Measurements from ENCODE around the gene FLYWCH1. TPM values are rescaled to one million over a fixed set of nuclear protein-coding genes. Genes with fewer than 3 reads are reported as not detected.

FLYWCH1 gene
- total and polyA plus RNA-seq, 9 of the 15 experiments (the other 6 are each of a cell fraction or from before 2014, with no cell fraction given), result 0.18 to 33.6 (median 11.3) TPM

GRCh38 chr16:2867987-2868789 lies 43.5 kb upstream of the FLYWCH1 start (continued):
- TF ChIP-seq ZBTB49 (CRISPR knock-in tag; IDR thresholded peaks at IDR 0.05; ENCODE audit: borderline replicate concordance), result no peak
- TF ChIP-seq POLR2H (tag; IDR thresholded peaks at IDR 0.05; ENCODE audit: low read depth), result peak; percentile 75
- TF ChIP-seq GMEB1 (CRISPR knock-in tag; IDR thresholded peaks at IDR 0.05), result peak; percentile 54
- TF ChIP-seq ZNF584 (CRISPR knock-in tag; IDR thresholded peaks at IDR 0.05; ENCODE audit: low read depth), result peak; percentile 94; the same call in 1 of the 2 replicates
- peak; percentile 85 for TF ChIP-seq CXXC5 (CRISPR knock-in tag; IDR thresholded peaks at IDR 0.05)
- TF ChIP-seq ARNT (IDR thresholded peaks at IDR 0.05), result no peak; a peak in 1 of 4 replicates
- TF ChIP-seq ZSCAN29 (IDR thresholded peaks at IDR 0.05), result no peak
- no peak for TF ChIP-seq MED1 (CRISPR knock-in tag; IDR thresholded peaks at IDR 0.05; ENCODE audit: borderline replicate concordance)
- TF ChIP-seq MTF1 (CRISPR knock-in tag; IDR thresholded peaks at IDR 0.05; ENCODE audit: borderline replicate concordance), result no peak; the same call in 1 of the 2 replicates
- TF ChIP-seq FOXM1 (IDR thresholded peaks at IDR 0.05; ENCODE audit: low read depth), result no peak
- no peak for TF ChIP-seq FOXM1 (CRISPR knock-in tag; IDR thresholded peaks at IDR 0.05; ENCODE audit: low read depth)
- peak; percentile 50 to 82; a peak in 2 of 4 replicates for TF ChIP-seq TEAD1 (CRISPR knock-in tag; IDR thresholded peaks at IDR 0.05)
- TF ChIP-seq BDP1 (IDR thresholded peaks at IDR 0.05; ENCODE audit: insufficient read depth, insufficient read length), result no peak
- TF ChIP-seq CHD2 (IDR thresholded peaks at IDR 0.05; ENCODE audit: low read depth, low read length), result no peak
- no peak for TF ChIP-seq PRDM10 (IDR thresholded peaks at IDR 0.05; ENCODE audit: partially characterized antibody)
- no peak for TF ChIP-seq HES1 (IDR thresholded peaks at IDR 0.05; ENCODE audit: low read depth)
- TF ChIP-seq ZNF785 (CRISPR knock-in tag; IDR thresholded peaks at IDR 0.05), result no peak
- TF ChIP-seq BRF1 (IDR thresholded peaks at IDR 0.05; ENCODE audit: borderline replicate concordance, extremely low read depth, insufficient read length), result no peak
- no peak for TF ChIP-seq PPARD (CRISPR knock-in tag; IDR thresholded peaks at IDR 0.05)
- TF ChIP-seq POLR3G (IDR thresholded peaks at IDR 0.05; ENCODE audit: extremely low read depth, insufficient read length, insufficient replicate concordance), result no peak

Data from K562 (cell line).